Hindlimb muscle (tissue), 1 donor: ENCODE results near the gene ETV5. TPM values are rescaled to one million over a fixed set of nuclear protein-coding genes. Genes with fewer than 3 reads are reported as not detected.
"Not testable (repeated sequence)": the region's sequence is repeated elsewhere in the genome, so short reads cannot be mapped to it uniquely, and the experiment has no call there.

ENCODE experiments used
- DNase-seq: peaks from one replicate; pipeline ENCODE4 v3.0.0-alpha.2; 2013
- polyA plus RNA-seq: library from polyadenylated mRNA; unstranded; fragments of 120-200 nt; gene quantifications from one replicate; pipeline ENCODE4 v1.2.1, GENCODE V29; 2013; ENCODE audit not compliant: insufficient read length

Gene ETV5
- polyA plus RNA-seq, 1 donor: 23.1 TPM

GRCh38 chr3:186060222-186060621 lies 48.7 kb downstream of the ETV5 start:
- no peak for DNase-seq

- no peak for DNase-seq
These were observed 49.7 kb downstream of the ETV5 start for GRCh38 chr3:186059192-186059591.

- DNase-seq: no peak
These were observed 50.7 kb downstream of the ETV5 start for GRCh38 chr3:186058225-186058624.

- no peak for DNase-seq
These were observed 51.3 kb downstream of the ETV5 start for GRCh38 chr3:186057594-186057993.

- DNase-seq: no peak
These were observed 54.0 kb downstream of the ETV5 start for GRCh38 chr3:186054792-186055352.

- no peak for DNase-seq
These were observed 54.7 kb downstream of the ETV5 start for GRCh38 chr3:186053954-186054791.

- no peak for DNase-seq
These were observed 56.6 kb downstream of the ETV5 start for GRCh38 chr3:186052096-186052840.

- no peak for DNase-seq
These were observed 59.9 kb downstream of the ETV5 start for GRCh38 chr3:186049001-186049400.

GRCh38 chr3:186048119-186048518 lies 60.8 kb downstream of the ETV5 start:
- no peak for DNase-seq

- no peak for DNase-seq
These were observed 62.1 kb downstream of the ETV5 start for GRCh38 chr3:186046838-186047237.

GRCh38 chr3:186044968-186045367 lies 63.9 kb downstream of the ETV5 start:
- no peak for DNase-seq

GRCh38 chr3:186044427-186044826 lies 64.5 kb downstream of the ETV5 start:
- no peak for DNase-seq

GRCh38 chr3:186042521-186043202 lies 66.2 kb downstream of the ETV5 start:
- DNase-seq: no peak

GRCh38 chr3:186042036-186042435 lies 66.9 kb downstream of the ETV5 start:
- DNase-seq: no peak

- DNase-seq: no peak
These were observed 70.5 kb downstream of the ETV5 start for GRCh38 chr3:186038360-186038759.

GRCh38 chr3:186035277-186035676 lies 73.6 kb downstream of the ETV5 start:
- no peak for DNase-seq

- no peak for DNase-seq
These were observed 76.6 kb downstream of the ETV5 start for GRCh38 chr3:186032321-186032720.

GRCh38 chr3:186025993-186026392 lies 82.9 kb downstream of the ETV5 start:
- not testable (repeated sequence) for DNase-seq

- DNase-seq: peak; percentile 31
These were observed 83.7 kb downstream of the ETV5 start for GRCh38 chr3:186025161-186025560.

- DNase-seq: peak; percentile 87
These were observed 84.7 kb downstream of the ETV5 start for GRCh38 chr3:186024210-186024609.

- DNase-seq: no peak
These were observed 86.0 kb downstream of the ETV5 start for GRCh38 chr3:186022931-186023330.

- DNase-seq: no peak
These were observed 87.1 kb downstream of the ETV5 start for GRCh38 chr3:186021673-186022362.
